H1 (cell line): ENCODE data around the gene LMX1A. TPM values are rescaled to one million over a fixed set of nuclear protein-coding genes. Genes with fewer than 3 reads are reported as not detected.
A peak's percentile ranks its signal among the peaks of the same experiment; 100 is the strongest.

ENCODE experiments used
- BCL11A ChIP-seq, 2 experiments: IDR thresholded peaks; one replicate each; pipeline ENCODE4 v1.6.1; 2011; ENCODE audit warnings: low read depth in 2 of 2, low read length in 2 of 2, mild to moderate bottlenecking in 2 of 2
- CHD7 ChIP-seq: fragments of 300-600 bp; sonication (generic); IDR thresholded peaks from 2 replicates; pipeline ENCODE4 v1.7.1; 2012; ENCODE audit warnings: low read length, moderate library complexity, mild to moderate bottlenecking, inconsistent platforms; ENCODE audit not compliant: insufficient replicate concordance
- FOSL1 ChIP-seq: IDR thresholded peaks from 2 replicates; pipeline ENCODE4 v1.6.1; 2011; ENCODE audit warnings: mild to moderate bottlenecking, low read depth, low read length, moderate library complexity; ENCODE audit not compliant: insufficient read depth
- PHF8 ChIP-seq: fragments of 200-600 bp; sonication (generic); conservative IDR thresholded peaks from 2 replicates; pipeline ENCODE4 v1.7.1; 2012; ENCODE audit warnings: low read depth, mild to moderate bottlenecking, inconsistent platforms, low read length, moderate library complexity
- RAD21 ChIP-seq, 2 experiments: IDR thresholded peaks in 1 of 2; conservative IDR thresholded peaks in 1 of 2; 2 replicates each; pipeline ENCODE4 v1.6.1; 2011; ENCODE audit warnings: low read depth in 2 of 2, low read length in 2 of 2, improper control_type of control experiment in 1 of 2, inconsistent platforms in 1 of 2, mild to moderate bottlenecking in 1 of 2, moderate library complexity in 1 of 2
- SP4 ChIP-seq: IDR thresholded peaks from 2 replicates; pipeline ENCODE4 v1.6.1; 2012; ENCODE audit warnings: low read length, inconsistent platforms
- SRF ChIP-seq: IDR thresholded peaks from 2 replicates; pipeline ENCODE4 v1.6.1; 2011; ENCODE audit warnings: mild to moderate bottlenecking, low read depth, low read length, moderate library complexity
- polyA plus RNA-seq, 7 experiments: library from polyadenylated mRNA; depleted of rRNA in 3 of 7; stranded (reverse) in 5 of 7; unstranded in 2 of 7; fragments of >200 nt in 5 of 7; fragments of 200-250 nt in 2 of 7; gene quantifications; 1 replicate in 5 of 7; 2 replicates in 1 of 7; 4 replicates in 1 of 7; pipeline versions ENCODE4 v1.2.1 to v1.2.3, GENCODE V29; 2011 to 2013; ENCODE audit warnings: missing spikeins in 2 of 7, mixed read lengths in 2 of 7
- total RNA-seq: library from RNA; stranded (reverse); fragmentation: NEBNext Ultra II Directional; extraction: Animal tissue kit (Norgen Biotek cat#: 25700); gene quantifications from 2 replicates; pipeline ENCODE4 v1.2.1, GENCODE V29; 2021
- TF ChIP-seq, protein P1 (sequence below), 3 experiments: IDR thresholded peaks; 1 replicate in 2 of 3; 2 replicates in 1 of 3; pipeline versions ENCODE4 v1.5.1 to v1.6.1; 2011; ENCODE audit warnings: low read length in 3 of 3, mild to moderate bottlenecking in 3 of 3, inconsistent platforms in 2 of 3, low read depth in 1 of 3, moderate library complexity in 1 of 3; ENCODE audit not compliant: insufficient read depth in 1 of 3; ENCODE audit errors: control extremely low read depth in 1 of 3

LMX1A gene
- total and polyA plus RNA-seq, 2 of the 8 experiments (the other 6 are each of a cell fraction or from before 2014, with no cell fraction given): not detected

DNA sequence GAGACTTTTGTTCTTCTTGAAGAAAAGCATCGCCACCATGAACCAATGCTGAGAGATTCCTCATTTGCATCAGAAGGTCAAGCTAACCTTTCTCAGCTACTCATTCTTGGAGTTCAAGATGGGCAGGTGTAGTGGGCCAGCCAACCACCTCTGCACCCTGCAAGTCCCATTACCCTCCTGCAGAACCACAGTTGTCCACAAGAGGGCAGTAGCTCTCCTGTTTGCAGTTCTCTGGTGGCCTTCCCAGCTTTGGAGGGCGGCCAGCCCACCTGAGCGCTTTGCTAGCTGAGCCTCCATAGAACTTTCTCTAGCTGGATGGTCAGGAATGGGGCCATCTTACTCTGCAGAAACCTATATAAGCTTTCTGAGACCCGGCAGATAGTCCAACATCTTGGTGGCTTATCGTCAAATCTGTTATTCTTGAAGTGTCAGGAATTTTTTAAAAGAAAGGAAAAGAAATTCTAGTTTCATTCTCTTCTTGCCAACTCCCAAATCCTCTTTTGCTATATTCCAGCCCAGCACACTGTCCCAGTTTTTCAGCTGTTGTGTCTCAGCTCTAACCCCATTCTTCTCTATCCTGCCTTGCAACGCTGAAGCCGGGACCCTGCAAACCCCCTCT is 11.0 kb upstream of the LMX1A start (continued):
- no peak for TF ChIP-seq CHD7
- no peak for TF ChIP-seq SP4
- no peak for TF ChIP-seq FOSL1
- no peak for TF ChIP-seq PHF8
- peak; percentile 64 to 76 for TF ChIP-seq RAD21 (IDR thresholded peaks at IDR 0.05 in 1 of 2, conservative IDR thresholded peaks at IDR 0.05 in 1 of 2; ENCODE audit: low read depth in 2 of 2, low read length in 2 of 2)
- TF ChIP-seq SRF: no peak
- TF ChIP-seq, protein P1, sequence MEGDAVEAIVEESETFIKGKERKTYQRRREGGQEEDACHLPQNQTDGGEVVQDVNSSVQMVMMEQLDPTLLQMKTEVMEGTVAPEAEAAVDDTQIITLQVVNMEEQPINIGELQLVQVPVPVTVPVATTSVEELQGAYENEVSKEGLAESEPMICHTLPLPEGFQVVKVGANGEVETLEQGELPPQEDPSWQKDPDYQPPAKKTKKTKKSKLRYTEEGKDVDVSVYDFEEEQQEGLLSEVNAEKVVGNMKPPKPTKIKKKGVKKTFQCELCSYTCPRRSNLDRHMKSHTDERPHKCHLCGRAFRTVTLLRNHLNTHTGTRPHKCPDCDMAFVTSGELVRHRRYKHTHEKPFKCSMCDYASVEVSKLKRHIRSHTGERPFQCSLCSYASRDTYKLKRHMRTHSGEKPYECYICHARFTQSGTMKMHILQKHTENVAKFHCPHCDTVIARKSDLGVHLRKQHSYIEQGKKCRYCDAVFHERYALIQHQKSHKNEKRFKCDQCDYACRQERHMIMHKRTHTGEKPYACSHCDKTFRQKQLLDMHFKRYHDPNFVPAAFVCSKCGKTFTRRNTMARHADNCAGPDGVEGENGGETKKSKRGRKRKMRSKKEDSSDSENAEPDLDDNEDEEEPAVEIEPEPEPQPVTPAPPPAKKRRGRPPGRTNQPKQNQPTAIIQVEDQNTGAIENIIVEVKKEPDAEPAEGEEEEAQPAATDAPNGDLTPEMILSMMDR (IDR thresholded peaks at IDR 0.05; ENCODE audit: control extremely low read depth in 1 of 3, insufficient read depth in 1 of 3, low read depth in 1 of 3, low read length in 3 of 3): peak; percentile 90 to 99 (median 91)
- no peak for TF ChIP-seq BCL11A (IDR thresholded peaks at IDR 0.05; ENCODE audit: low read depth in 2 of 2, low read length in 2 of 2)
